T-cell (primary cell): ENCODE data around the gene TTC39C. TPM values are rescaled to one million over a fixed set of nuclear protein-coding genes. Genes with fewer than 3 reads are reported as not detected.

Source experiments
- ATAC-seq, 4 experiments: fragments of 200-7000 bp in 3 of 4; fragments of 150-1000 bp in 1 of 4; cut with Tn5 transposase; replicated peaks in 1 of 4; 1 replicate in 3 of 4; 2 replicates in 1 of 4; pipeline ENCODE4 v1.10.0; 2021; ENCODE audit warnings: moderate library complexity in 3 of 4, mild to moderate bottlenecking in 2 of 4, moderate number of reproducible peaks in 1 of 4
- CTCF ChIA-PET, 2 donors: fragments of 300-600 bp; sonication (Branson Sonifier 250); formaldehyde crosslinking; loops; one replicate each; lab custom pipeline; 2022; ENCODE audit warnings: antibody characterized with exemption in 2 of 2; lab: Charles Lee
- POLR2A ChIA-PET, 2 donors: fragments of 300-600 bp; sonication (Branson Sonifier 250); formaldehyde crosslinking; loops; one replicate each; lab custom pipeline; 2022; ENCODE audit warnings: antibody characterized with exemption in 2 of 2; lab: Charles Lee
- DNase-seq, 35 experiments: peaks; one replicate each; pipeline versions ENCODE4 v3.0.0 to v3.0.0-alpha.2; 2013 to 2023
- H3K27ac ChIP-seq: one replicate; pipeline ENCODE4 v1.5.1; 2013; ENCODE audit warnings: low read length
- H3K27me3 ChIP-seq, 2 experiments: replicated peaks in 1 of 2; 1 replicate in 1 of 2; 2 replicates in 1 of 2; pipeline versions ENCODE4 v1.6.1 to v1.7.0; 2013; ENCODE audit warnings: low read length in 1 of 2, mixed read lengths in 1 of 2; ENCODE audit not compliant: control insufficient read depth in 2 of 2, insufficient read depth in 2 of 2; ENCODE audit errors: extremely low read depth in 1 of 2
- H3K36me3 ChIP-seq, 2 donors: 1 replicate in 1 of 2; 2 replicates in 1 of 2; pipeline versions ENCODE4 v1.6.1 to v1.7.0; 2013; ENCODE audit warnings: low read length in 1 of 2; ENCODE audit not compliant: control insufficient read depth in 2 of 2, insufficient read depth in 1 of 2; ENCODE audit errors: extremely low read depth in 1 of 2
- H3K4me1 ChIP-seq, 2 experiments: 1 replicate in 1 of 2; 2 replicates in 1 of 2; pipeline versions ENCODE4 v1.6.1 to v1.7.0; 2013; ENCODE audit warnings: low read length in 2 of 2, mixed read lengths in 1 of 2; ENCODE audit not compliant: insufficient read depth in 2 of 2, control insufficient read depth in 1 of 2; ENCODE audit errors: extremely low read depth in 1 of 2
- H3K4me3 ChIP-seq, 2 donors: 1 replicate in 1 of 2; 2 replicates in 1 of 2; pipeline versions ENCODE4 v1.5.1 to v1.7.0; 2013; ENCODE audit warnings: mild to moderate bottlenecking in 2 of 2, low read length in 1 of 2, moderate library complexity in 1 of 2; ENCODE audit not compliant: control insufficient read depth in 1 of 2; ENCODE audit errors: extremely low read depth in 1 of 2
- H3K9me3 ChIP-seq: 2 replicates; pipeline ENCODE4 v1.7.0; 2013
- H3K27ac Mint-ChIP-seq, 2 donors: one replicate each; pipeline ENCODE4 v1.8.0; 2020 to 2021; ENCODE audit warnings: mild to moderate bottlenecking in 2 of 2, mixed read lengths in 2 of 2
- H3K27me3 Mint-ChIP-seq, 2 donors: one replicate each; pipeline ENCODE4 v1.8.0; 2021 to 2022; ENCODE audit warnings: mixed read lengths in 2 of 2
- H3K36me3 Mint-ChIP-seq: one replicate; pipeline ENCODE4 v1.8.0; 2021; ENCODE audit warnings: mixed read lengths
- H3K4me1 Mint-ChIP-seq, 3 donors: one replicate each; pipeline ENCODE4 v1.8.0; 2020 to 2022; ENCODE audit warnings: mixed read lengths in 3 of 3, mild to moderate bottlenecking in 1 of 3
- H3K4me3 Mint-ChIP-seq, 3 donors: one replicate each; pipeline ENCODE4 v1.8.0; 2020 to 2022; ENCODE audit warnings: mild to moderate bottlenecking in 3 of 3, mixed read lengths in 3 of 3, moderate library complexity in 3 of 3
- H3K9me3 Mint-ChIP-seq, 3 donors: one replicate each; pipeline ENCODE4 v1.8.0; 2020 to 2022; ENCODE audit warnings: mixed read lengths in 3 of 3
- WGBS: methylation state at CpG from one replicate; pipeline ENCODE4 v1.1.5; 2013; ENCODE audit warnings: missing lambda C conversion rate; ENCODE audit not compliant: insufficient coverage; 5-methylcytosine and 5-hydroxymethylcytosine counted together
- total RNA-seq, 35 experiments: library from RNA in 6 of 35; stranded (reverse) in 6 of 35; fragments of 120-200 nt in 1 of 35; gene quantifications; one replicate each; pipeline versions ENCODE4 v1.2.1 to v1.2.4 and lab custom pipeline; 2013 to 2026

Gene TTC39C
- total RNA-seq, 5 donors from 2014 or later (not counting 1 experiment from before 2014, with no cell fraction given) = 123 to 151 (median 136) TPM

DNA sequence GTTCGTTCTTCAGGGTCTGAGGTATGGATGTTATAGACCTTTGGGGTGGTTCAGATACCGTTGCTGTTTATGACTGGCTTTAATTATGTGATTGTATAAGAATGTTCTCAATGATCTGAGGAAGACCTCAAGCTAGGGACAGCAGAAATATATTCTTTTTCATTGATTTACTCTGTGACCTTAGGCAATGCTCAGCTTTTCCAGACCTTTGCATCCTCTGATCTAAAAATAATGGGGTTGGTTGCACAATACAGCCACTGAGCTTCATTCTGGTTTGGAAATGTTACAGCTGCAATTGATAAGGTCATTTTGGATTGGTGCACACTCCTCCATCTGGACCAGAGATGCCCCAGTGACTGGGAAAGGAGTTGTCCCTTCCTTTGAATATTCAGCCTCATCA is 107.1 kb downstream of the TTC39C start:
- no peak for DNase-seq
- ChIA-PET CTCF (interaction anchor here in 1 of 2 donors (0.5 kb wide), 1 partner anchor 10 kb away, joined by 5 read pairs; no protein-coding TSS in a partner anchor), POLR2A (no interaction called here)
- Mint-ChIP-seq H3K27me3 (no peaks in the 10 kb centered on the region), H3K36me3 (peaks cover 50% of the 10 kb centered on the region), H3K9me3 (no peaks in the 10 kb centered on the region), H3K27ac (no peak overlapping the region), H3K4me3 (no peak overlapping the region), H3K4me1 (peaks cover 6 to 15% (median 7%) of the 10 kb centered on the region in 3 donors)
- Histone ChIP-seq H3K4me1 (peaks cover 2 to 3% of the 10 kb centered on the region in 2 experiments), H3K27me3 (no peaks in the 10 kb centered on the region), H3K4me3 (no peak overlapping the region), H3K9me3 (no peaks in the 10 kb centered on the region), H3K36me3 (peaks cover 14 to 78% of the 10 kb centered on the region in 2 donors), H3K27ac (no peak overlapping the region)
- no peak for ATAC-seq
- 100% methylated on average over 1 of the region's 2 CpGs for WGBS

DNA sequence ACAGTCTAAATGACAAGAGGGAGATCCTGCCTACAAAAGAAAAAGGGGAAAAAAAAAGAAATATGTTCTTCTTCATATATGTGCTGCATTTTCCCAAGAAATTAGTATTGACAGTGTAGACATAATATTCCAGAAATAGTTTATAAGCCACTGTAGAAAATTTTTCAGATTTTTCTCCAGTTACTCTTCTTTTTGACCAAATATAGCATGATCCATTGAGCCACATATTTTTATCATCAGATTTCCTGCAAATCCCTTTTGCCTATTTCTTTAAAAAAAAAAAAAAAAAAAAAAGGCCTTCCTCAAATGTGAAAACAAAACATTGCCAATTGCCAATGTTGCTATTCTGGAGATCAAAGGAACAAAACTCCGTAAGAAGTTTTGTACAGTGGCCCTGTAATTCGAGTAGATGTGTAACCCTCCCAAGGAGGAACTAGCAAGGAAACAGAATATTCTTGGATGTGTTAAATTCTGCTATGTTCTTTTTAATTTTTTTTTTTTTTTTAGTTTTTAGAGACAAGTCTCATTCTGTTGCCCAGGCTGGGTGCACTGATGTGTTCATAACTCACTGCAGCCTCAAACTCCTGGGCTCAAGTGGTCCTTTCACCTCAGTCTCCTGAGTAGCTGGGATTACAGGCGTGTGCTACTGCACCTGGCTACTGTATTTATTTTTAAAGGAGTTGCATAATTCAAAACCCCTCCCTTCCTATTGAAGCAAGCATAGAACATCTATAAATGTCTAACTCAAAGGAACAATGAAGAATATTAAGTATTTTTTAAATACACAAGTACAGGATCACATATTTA is 111.8 kb downstream of the TTC39C start:
- H3K4me1 Mint-ChIP-seq = peaks cover 1 to 9% (median 6%) of the 10 kb centered on the region in 3 donors
- Histone ChIP-seq H3K36me3 (peaks cover 10 to 86% of the 10 kb centered on the region in 2 donors), H3K9me3 (no peaks in the 10 kb centered on the region), H3K27ac (no peak overlapping the region), H3K4me3 (no peak overlapping the region), H3K27me3 (no peaks in the 10 kb centered on the region), H3K4me1 (no peaks in the 10 kb centered on the region)
- H3K9me3 Mint-ChIP-seq = no peaks in the 10 kb centered on the region
- no peak overlapping the region for H3K4me3 Mint-ChIP-seq
- no peaks in the 10 kb centered on the region for H3K27me3 Mint-ChIP-seq
- 100% methylated on average over 2 of the region's 3 CpGs for WGBS
- ChIA-PET POLR2A (no interaction called here), CTCF (no interaction called here)
- peak overlapping the region; percentile 36 to 41 for H3K27ac Mint-ChIP-seq
- peaks cover 53% of the 10 kb centered on the region for H3K36me3 Mint-ChIP-seq
- ATAC-seq (no peak), DNase-seq (no peak)

DNA sequence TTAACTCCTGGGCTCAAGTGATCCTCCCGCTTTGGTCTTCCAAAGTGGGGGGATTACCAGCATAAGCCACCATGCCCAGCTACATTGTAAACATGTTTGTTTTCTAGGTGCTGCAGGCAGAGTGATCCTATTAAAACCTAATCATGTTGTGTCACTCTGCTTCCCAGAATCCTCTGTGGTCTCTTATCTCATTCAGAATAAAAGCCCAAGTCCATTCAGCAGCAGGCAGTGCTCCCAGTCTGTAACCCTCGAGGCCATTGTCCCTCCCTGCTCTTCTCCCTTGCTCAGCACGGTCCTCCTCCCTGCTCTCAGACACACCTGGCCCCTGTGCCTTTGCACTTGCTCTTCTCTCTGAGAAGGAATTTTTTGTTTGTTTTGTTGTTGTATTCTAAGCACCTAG is 113.2 kb downstream of the TTC39C start:
- no peaks in the 10 kb centered on the region for H3K9me3 Mint-ChIP-seq
- peak overlapping the region; percentile 68 to 81 for H3K27ac Mint-ChIP-seq
- H3K27ac ChIP-seq = no peak overlapping the region
- peaks cover 52% of the 10 kb centered on the region for H3K36me3 Mint-ChIP-seq
- H3K27me3 ChIP-seq = no peaks in the 10 kb centered on the region
- H3K4me1 ChIP-seq = no peaks in the 10 kb centered on the region
- peaks cover 0 to 7% (median 6%) of the 10 kb centered on the region in 3 donors for H3K4me1 Mint-ChIP-seq
- H3K4me3 ChIP-seq = no peak overlapping the region
- no peak for ATAC-seq
- POLR2A ChIA-PET = no interaction called here
- H3K27me3 Mint-ChIP-seq = no peaks in the 10 kb centered on the region
- 100% methylated on average over 1 of the region's 3 CpGs for WGBS
- peaks cover 10 to 89% of the 10 kb centered on the region in 2 donors for H3K36me3 ChIP-seq
- H3K9me3 ChIP-seq = no peaks in the 10 kb centered on the region
- CTCF ChIA-PET = no interaction called here
- no peak for DNase-seq
- no peak overlapping the region for H3K4me3 Mint-ChIP-seq

DNA sequence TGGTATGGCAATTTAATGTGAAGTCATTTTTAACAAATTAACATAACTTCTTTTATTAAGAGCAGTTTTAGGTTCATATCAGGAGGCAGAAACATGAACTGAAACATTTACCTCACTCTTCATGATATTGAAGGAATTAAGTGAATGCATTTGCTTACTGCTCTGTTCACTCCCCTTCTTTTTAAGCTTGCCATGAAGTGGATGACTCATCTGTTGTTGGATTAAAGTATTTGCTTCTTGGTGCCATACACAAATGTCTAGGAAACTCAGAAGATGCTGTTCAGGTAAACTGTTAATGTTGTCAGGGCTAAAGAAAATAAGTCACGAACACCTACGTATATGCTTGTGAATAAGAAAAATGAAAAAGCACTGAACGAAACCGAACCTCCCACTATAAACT is 114.1 kb downstream of the TTC39C start:
- Histone ChIP-seq H3K4me3 (no peak overlapping the region), H3K4me1 (no peaks in the 10 kb centered on the region), H3K36me3 (peaks cover 5 to 84% of the 10 kb centered on the region in 2 donors), H3K27ac (no peak overlapping the region), H3K27me3 (no peaks in the 10 kb centered on the region), H3K9me3 (no peaks in the 10 kb centered on the region)
- DNase-seq (no peak), ATAC-seq (no peak)
- ChIA-PET POLR2A (no interaction called here), CTCF (no interaction called here)
- Mint-ChIP-seq H3K27ac (peak overlapping the region in 1 of 2 donors; percentile 17), H3K9me3 (no peaks in the 10 kb centered on the region), H3K27me3 (no peaks in the 10 kb centered on the region), H3K4me1 (peaks cover 0 to 6% (median 6%) of the 10 kb centered on the region in 3 donors), H3K36me3 (peaks cover 54% of the 10 kb centered on the region), H3K4me3 (no peak overlapping the region)
- no CpG with 5 or more reads among the region's 4 CpGs for WGBS

DNA sequence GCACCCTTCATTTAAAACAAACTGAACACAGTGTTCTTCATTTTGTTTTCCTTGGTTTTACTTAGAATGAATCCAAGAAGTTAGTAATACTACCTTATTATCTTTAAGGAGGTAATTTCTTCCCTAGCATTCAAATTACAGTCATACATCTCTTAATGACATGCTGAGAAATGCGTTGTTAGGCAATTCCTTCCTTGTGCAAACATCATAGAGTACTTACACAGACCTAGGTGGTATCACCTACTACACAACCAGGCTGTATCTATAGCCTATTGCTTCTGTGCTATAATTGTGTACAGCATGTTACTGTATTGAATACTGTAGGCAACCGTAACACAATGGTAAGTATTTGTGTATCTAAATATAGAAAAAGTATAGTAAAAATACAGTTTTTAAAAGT is 115.9 kb downstream of the TTC39C start:
- peaks cover 0 to 6% (median 4%) of the 10 kb centered on the region in 3 donors for H3K4me1 Mint-ChIP-seq
- ATAC-seq (no peak), DNase-seq (no peak)
- H3K27me3 Mint-ChIP-seq = no peaks in the 10 kb centered on the region
- Histone ChIP-seq H3K27ac (no peak overlapping the region), H3K9me3 (no peaks in the 10 kb centered on the region), H3K27me3 (no peaks in the 10 kb centered on the region), H3K36me3 (peaks cover 5 to 71% of the 10 kb centered on the region in 2 donors), H3K4me1 (no peaks in the 10 kb centered on the region), H3K4me3 (no peak overlapping the region)
- no peak overlapping the region for H3K27ac Mint-ChIP-seq
- no peak overlapping the region for H3K4me3 Mint-ChIP-seq
- peaks cover 51% of the 10 kb centered on the region for H3K36me3 Mint-ChIP-seq
- CTCF ChIA-PET = no interaction called here
- no peaks in the 10 kb centered on the region for H3K9me3 Mint-ChIP-seq
- no CpG with 5 or more reads among the region's 2 CpGs for WGBS
- POLR2A ChIA-PET = interaction anchor here in 1 of 2 donors (0.6 kb wide), 1 partner anchor 13 kb away, joined by 4 read pairs; no protein-coding TSS in a partner anchor

DNA sequence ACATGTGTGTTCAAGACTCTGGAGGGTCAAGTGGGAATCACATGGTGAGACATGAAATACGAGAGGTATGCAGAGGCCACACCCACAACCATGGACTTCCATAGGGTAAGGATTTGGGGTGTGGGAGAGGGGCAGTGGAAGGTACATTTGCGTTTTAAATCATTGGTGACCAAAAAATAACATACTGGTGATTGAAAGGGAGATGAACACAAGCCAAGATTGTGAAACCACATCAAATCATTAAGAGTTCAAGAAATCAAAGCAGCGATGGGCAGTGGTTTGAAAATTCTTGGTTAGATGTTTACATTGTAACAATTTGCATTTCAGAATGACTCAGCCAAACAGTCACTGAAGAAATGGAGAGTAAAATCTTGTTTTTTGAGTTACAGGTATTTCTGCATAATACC is 122.4 kb downstream of the TTC39C start:
- H3K9me3 ChIP-seq = no peaks in the 10 kb centered on the region
- H3K4me3 ChIP-seq = no peak overlapping the region
- ChIA-PET CTCF (no interaction called here), POLR2A (no interaction called here)
- H3K36me3 ChIP-seq = peaks cover 5 to 14% of the 10 kb centered on the region in 2 donors
- Mint-ChIP-seq H3K36me3 (peaks cover 16% of the 10 kb centered on the region), H3K4me1 (peaks cover 15 to 32% (median 29%) of the 10 kb centered on the region in 3 donors), H3K27ac (peak overlapping the region; percentile 45 to 84), H3K9me3 (no peaks in the 10 kb centered on the region), H3K4me3 (peak overlapping the region in 2 of 3 donors; percentile 21 to 93), H3K27me3 (peaks cover 4 to 9% of the 10 kb centered on the region in 2 donors)
- peak overlapping the region; percentile 11 for H3K27ac ChIP-seq
- H3K27me3 ChIP-seq = peaks cover 2 to 12% of the 10 kb centered on the region in 2 experiments
- peak in 1 of 4 experiments; percentile 17 for ATAC-seq
- H3K4me1 ChIP-seq = peaks cover 0 to 19% of the 10 kb centered on the region in 2 experiments
- WGBS = no CpG with 5 or more reads among the region's 3 CpGs
- no peak for DNase-seq
